ENCODE measurements around the gene NFATC2IP. TPM values are rescaled to one million over a fixed set of nuclear protein-coding genes. Genes with fewer than 3 reads are reported as not detected.

Gene NFATC2IP
- total and polyA plus RNA-seq, 2 donors (not counting 1 experiment from before 2014, with no cell fraction given): 96.4 to 102 TPM

GRCh38 chr16:28933171-28933570, 17.6 kb upstream of the NFATC2IP start:
- ATAC-seq (ENCODE audit: low read depth): no peak
- WGBS (ENCODE audit: insufficient coverage): 58% methylated on average over 4 of the region's 8 CpGs
- Histone ChIP-seq H3K9me3 (ENCODE audit: control extremely low read depth in 1 of 3, control insufficient read depth in 2 of 3, insufficient read depth in 1 of 3, low read length in 2 of 3) (peaks cover 0 to 8% (median 0%) of the 10 kb centered on the region in 3 donors), H3K4me1 (ENCODE audit: control insufficient read depth in 2 of 2, insufficient read depth in 2 of 2, low read length in 2 of 2) (peaks cover 59 to 74% of the 10 kb centered on the region in 2 donors), H3K27me3 (replicated peaks in 1 of 4; ENCODE audit: control extremely low read depth in 1 of 4, control insufficient read depth in 3 of 4, insufficient read depth in 4 of 4, low read length in 3 of 4) (no peaks in the 10 kb centered on the region), H3K4me2 (replicated peaks; ENCODE audit: low read depth, low read length, poor library complexity, severe bottlenecking) (peak overlapping the region; percentile 98), H3K36me3 (replicated peaks in 1 of 2; ENCODE audit: control extremely low read depth in 1 of 2, control insufficient read depth in 1 of 2, extremely low read depth in 1 of 2, insufficient read depth in 2 of 2, low read length in 1 of 2) (peaks cover 0 to 44% of the 10 kb centered on the region in 2 experiments), H3K4me3 (ENCODE audit: control extremely low read depth in 1 of 5, extremely low read depth in 1 of 5, insufficient read depth in 1 of 5, low read depth in 2 of 5, low read length in 4 of 5) (peak overlapping the region in 4 of 5 experiments; percentile 72 to 84 (median 83)), H3K79me2 (ENCODE audit: control insufficient read depth, insufficient read depth, low read length) (peaks cover 67% of the 10 kb centered on the region), H3K9ac (ENCODE audit: low read length) (peak overlapping the region; percentile 95), H3K27ac (ENCODE audit: low read length in 2 of 2) (peak overlapping the region; percentile 86 to 95), H2AFZ (ENCODE audit: insufficient read depth, low read depth, low read length, poor library complexity, severe bottlenecking) (peak overlapping the region; percentile 73), H4K20me1 (ENCODE audit: control insufficient read depth, insufficient read depth, low read length, poor library complexity, severe bottlenecking) (peaks cover 23% of the 10 kb centered on the region)
- Mint-ChIP-seq H3K27me3 (no peaks in the 10 kb centered on the region), H3K4me3 (peak overlapping the region; percentile 96), H3K9me3 (ENCODE audit: insufficient read depth) (no peaks in the 10 kb centered on the region), H3K27ac (peak overlapping the region; percentile 96), H3K4me1 (peaks cover 74% of the 10 kb centered on the region)
- CTCF ChIA-PET: interaction anchor here (0.5 to 8.4 kb wide), 8 partner anchors 10 to 111 kb away, joined by 3 to 83 read pairs (median 5); partner anchors contain the start of genes ATXN2L and TUFM
- intact Hi-C loops (cut with micrococcal nuclease): no loop called here
- TF ChIP-seq CTCF (IDR thresholded peaks at IDR 0.05): no peak
- no peak for TF ChIP-seq EZH2 (IDR thresholded peaks at IDR 0.05; ENCODE audit: borderline replicate concordance, insufficient read depth, low read depth, low read length, poor library complexity, severe bottlenecking)
- POLR2A ChIA-PET: interaction anchor here (1.5 to 3.7 kb wide), 4 partner anchors 10 to 70 kb away, joined by 3 to 34 read pairs (median 15); partner anchors contain the start of gene SH2B1
- no peak for DNase-seq

GRCh38 chr16:28935346-28935745, 15.4 kb upstream of the NFATC2IP start:
- ChIA-PET POLR2A (interaction anchor here (1.7 to 3.8 kb wide), 2 partner anchors 9 to 10 kb away, joined by 11 to 26 read pairs; partner anchors contain the start of gene RABEP2), CTCF (interaction anchor here (1.2 to 8.4 kb wide), 2 partner anchors 9 to 42 kb away, joined by 3 to 83 read pairs; no protein-coding TSS in a partner anchor)
- peaks cover 0 to 59% of the 10 kb centered on the region in 2 experiments for H3K36me3 ChIP-seq (replicated peaks in 1 of 2; ENCODE audit: control extremely low read depth in 1 of 2, control insufficient read depth in 1 of 2, extremely low read depth in 1 of 2, insufficient read depth in 2 of 2, low read length in 1 of 2)
- peaks cover 0 to 8% (median 0%) of the 10 kb centered on the region in 3 donors for H3K9me3 ChIP-seq (ENCODE audit: control extremely low read depth in 1 of 3, control insufficient read depth in 2 of 3, insufficient read depth in 1 of 3, low read length in 2 of 3)
- ATAC-seq (ENCODE audit: low read depth) (no peak), DNase-seq (no peak)
- Mint-ChIP-seq H3K9me3 (ENCODE audit: insufficient read depth) (no peaks in the 10 kb centered on the region), H3K27ac (peak overlapping the region; percentile 82), H3K27me3 (no peaks in the 10 kb centered on the region), H3K4me3 (peak overlapping the region; percentile 30), H3K4me1 (peaks cover 68% of the 10 kb centered on the region)
- TF ChIP-seq CTCF (IDR thresholded peaks at IDR 0.05) (no peak), EZH2 (IDR thresholded peaks at IDR 0.05; ENCODE audit: borderline replicate concordance, insufficient read depth, low read depth, low read length, poor library complexity, severe bottlenecking) (no peak)
- H3K4me3 ChIP-seq (ENCODE audit: control extremely low read depth in 1 of 5, extremely low read depth in 1 of 5, insufficient read depth in 1 of 5, low read depth in 2 of 5, low read length in 4 of 5): no peak overlapping the region
- H3K4me1 ChIP-seq (ENCODE audit: control insufficient read depth in 2 of 2, insufficient read depth in 2 of 2, low read length in 2 of 2): peaks cover 56 to 68% of the 10 kb centered on the region in 2 donors
- no peaks in the 10 kb centered on the region for H3K27me3 ChIP-seq (replicated peaks in 1 of 4; ENCODE audit: control extremely low read depth in 1 of 4, control insufficient read depth in 3 of 4, insufficient read depth in 4 of 4, low read length in 3 of 4)
- no peak overlapping the region for H3K9ac ChIP-seq (ENCODE audit: low read length)
- H3K27ac ChIP-seq (ENCODE audit: low read length in 2 of 2): peak overlapping the region in 1 of 2 donors; percentile 75
- H2AFZ ChIP-seq (ENCODE audit: insufficient read depth, low read depth, low read length, poor library complexity, severe bottlenecking): no peak overlapping the region
- H3K79me2 ChIP-seq (ENCODE audit: control insufficient read depth, insufficient read depth, low read length): peaks cover 81% of the 10 kb centered on the region
- intact Hi-C loops (cut with micrococcal nuclease): no loop called here
- peaks cover 29% of the 10 kb centered on the region for H4K20me1 ChIP-seq (ENCODE audit: control insufficient read depth, insufficient read depth, low read length, poor library complexity, severe bottlenecking)
- H3K4me2 ChIP-seq (replicated peaks; ENCODE audit: low read depth, low read length, poor library complexity, severe bottlenecking): peak overlapping the region; percentile 3
- WGBS (ENCODE audit: insufficient coverage): 100% methylated on average over 2 of the region's 4 CpGs
